GM19397 (cell line): ENCODE measurements around the gene SRP14.
"Not testable (repeated sequence)": the region's sequence is repeated elsewhere in the genome, so short reads cannot be mapped to it uniquely, and the experiment has no call there.

Experiments
- ATAC-seq: cut with Tn5 transposase; IDR thresholded peaks from one replicate; pipeline ENCODE4 v1.9.1; 2021; ENCODE audit warnings: mild to moderate bottlenecking, moderate library complexity; ENCODE audit not compliant: unreplicated experiment

SRP14 gene

GRCh38 chr15:40051616-40052415 lies 12.8 kb upstream of the SRP14 start:
- ATAC-seq, result no peak

DNA sequence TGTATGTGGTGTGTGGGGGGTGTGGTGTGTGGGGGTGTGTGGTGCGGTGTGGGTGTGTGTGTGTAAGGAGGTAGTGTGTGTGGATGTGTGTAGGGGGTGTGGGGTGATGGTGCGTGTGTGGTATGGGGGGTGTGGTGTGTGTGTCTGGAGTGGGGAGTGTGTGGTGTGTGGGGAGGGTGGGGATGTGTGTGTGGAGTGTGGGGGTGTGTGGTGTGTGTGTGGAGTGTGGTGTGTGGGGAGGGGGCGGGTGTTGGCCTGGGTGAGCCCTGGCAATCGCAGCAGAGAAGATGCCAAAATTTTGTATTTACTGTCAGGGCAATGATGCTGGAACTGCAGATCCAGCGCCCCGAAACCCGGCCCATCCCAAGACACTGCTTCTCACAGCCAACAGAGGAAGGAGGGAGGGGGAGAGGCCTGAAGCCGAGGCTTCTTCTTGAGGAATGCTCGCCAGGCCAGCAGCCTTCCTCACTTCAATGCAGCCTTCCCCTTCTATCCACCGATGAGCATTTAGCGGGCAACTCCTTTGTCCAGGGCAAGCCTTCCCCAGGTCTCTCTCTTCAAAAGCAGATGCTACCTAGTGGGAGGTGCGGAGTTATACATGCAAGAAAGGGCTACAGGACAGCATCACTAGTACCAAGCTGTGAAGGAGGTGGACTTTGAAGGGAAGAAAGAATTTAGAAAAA lies 11.9 kb upstream of the SRP14 start:
- ATAC-seq, result no peak

DNA sequence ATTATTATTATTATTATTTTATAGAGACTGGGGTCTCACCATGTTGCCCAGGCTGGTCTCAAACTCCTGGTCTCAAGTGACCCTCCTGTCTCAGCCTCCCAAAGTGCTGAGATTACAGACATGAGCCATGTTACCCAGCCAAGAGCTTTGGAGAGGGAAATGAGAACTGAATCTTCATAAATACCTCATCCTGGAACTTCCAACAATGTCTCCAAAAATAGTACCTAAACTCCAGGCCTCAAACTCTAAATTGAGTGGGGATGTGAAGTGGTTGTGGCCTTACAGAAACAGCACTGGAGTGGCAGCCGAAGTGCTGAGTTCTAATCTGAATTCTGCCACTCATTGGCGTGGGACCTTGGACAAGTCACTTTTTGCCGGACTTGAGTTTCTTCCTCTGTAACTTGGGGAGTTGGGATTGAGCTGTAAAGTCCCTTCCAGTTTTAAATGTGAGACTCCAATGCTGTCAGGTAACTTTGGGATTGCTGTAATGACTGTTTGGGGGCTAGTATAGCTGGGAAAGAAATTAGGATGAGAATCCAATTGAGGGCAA lies 10.0 kb upstream of the SRP14 start:
- no peak for ATAC-seq

DNA sequence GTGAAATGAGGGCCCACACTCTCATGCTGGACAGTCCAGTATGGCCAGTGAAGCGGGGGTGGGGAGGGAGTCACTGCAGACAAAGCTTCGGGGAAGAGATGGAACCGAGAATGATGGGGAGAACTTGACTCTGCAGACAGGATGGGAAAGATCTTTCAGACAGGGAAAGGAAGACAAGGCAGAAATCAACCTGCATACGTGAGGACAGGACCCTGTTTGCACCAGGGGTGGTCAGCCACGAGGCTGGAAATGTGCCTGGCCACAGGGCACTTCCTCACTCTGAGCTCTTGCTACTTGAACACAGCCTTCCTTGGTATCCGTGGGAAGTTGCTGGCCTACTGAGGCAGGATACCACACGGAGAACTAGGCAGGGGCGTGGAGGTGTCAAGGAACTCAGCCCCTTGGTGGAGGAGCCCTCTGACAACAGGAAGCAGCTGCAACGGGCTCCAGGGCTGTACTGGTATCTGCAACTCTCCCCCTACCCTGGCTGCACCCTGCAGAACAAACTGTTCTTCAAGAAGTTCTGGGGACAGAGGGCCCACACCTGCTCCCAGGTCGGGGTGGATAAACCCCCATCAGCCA lies 9.3 kb upstream of the SRP14 start:
- no peak for ATAC-seq

GRCh38 chr15:40047415-40048210 lies 8.6 kb upstream of the SRP14 start:
- peak; percentile 41 for ATAC-seq

DNA sequence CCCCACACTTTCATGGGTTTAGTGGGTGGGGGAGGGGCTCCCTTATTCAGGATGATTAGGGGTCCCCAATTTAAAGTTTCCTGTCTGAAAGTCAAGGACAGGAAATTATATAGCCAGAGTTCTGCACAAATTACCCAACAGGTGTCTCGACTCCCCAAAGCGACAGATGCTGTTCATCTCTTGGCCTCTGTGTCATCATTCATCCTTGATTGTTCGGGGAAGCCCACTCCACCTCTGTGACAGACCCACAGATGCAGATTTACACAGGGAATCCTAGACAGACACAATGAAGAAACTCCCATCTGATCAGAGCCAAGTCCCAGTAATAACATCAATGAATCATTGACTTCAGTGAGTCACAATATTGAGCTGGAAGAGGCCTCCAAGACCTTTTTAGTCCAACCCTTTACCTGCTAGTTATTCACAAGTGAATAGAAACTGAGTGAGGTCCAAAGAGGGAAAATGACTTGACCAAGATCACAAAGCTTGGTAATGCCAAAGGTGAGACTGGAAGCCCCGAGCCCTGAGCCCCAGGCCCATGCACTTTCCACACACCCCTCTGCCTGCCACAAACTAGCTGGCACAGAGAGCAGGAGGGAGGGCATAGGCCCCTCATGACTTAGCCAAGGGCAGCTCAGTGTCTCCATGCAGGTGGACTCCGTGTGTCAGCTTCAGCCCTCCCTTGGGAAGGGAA lies 7.9 kb upstream of the SRP14 start:
- no peak for ATAC-seq

GRCh38 chr15:40045572-40046217 lies 6.7 kb upstream of the SRP14 start:
- no peak for ATAC-seq

- peak; percentile 86 for ATAC-seq
These were observed 6.0 kb upstream of the SRP14 start for GRCh38 chr15:40044717-40045571.

DNA sequence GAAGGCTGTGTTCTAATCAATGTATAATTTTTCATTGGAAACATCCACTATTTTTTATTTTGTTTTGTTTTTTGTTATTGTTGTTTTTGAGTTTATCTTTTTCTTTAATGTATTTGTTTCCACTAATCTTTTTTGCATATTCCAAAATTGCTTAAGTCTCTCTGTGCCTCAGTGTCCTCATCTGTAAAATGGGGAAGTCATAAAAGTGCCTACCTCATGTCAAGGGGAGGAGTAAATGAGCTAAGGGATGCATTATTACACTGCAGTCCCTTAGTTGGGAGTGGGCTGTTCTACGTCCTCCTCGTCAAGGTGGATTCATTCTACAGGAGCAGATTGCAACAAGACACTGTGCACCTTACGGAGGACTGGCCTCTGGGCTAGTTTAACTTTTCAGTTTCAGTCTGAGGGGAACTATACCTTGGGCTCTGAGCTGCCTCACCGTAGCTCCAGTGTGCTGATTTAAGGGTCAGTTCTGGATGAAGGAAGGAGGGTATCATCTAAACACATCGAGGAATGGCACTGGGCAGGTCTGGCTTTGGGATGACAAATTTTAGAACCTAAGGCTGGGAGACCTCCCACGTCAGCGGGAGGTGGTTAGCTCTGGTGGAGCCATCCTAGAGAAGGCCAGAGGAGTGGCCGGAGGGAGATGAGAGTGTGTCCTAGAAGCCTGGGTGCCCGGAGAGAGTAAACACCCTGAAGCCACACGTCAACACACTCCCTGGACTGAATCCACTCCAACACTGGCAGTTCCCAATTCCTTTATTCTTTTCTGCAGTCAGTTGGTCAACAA lies 5.1 kb upstream of the SRP14 start:
- no peak for ATAC-seq

DNA sequence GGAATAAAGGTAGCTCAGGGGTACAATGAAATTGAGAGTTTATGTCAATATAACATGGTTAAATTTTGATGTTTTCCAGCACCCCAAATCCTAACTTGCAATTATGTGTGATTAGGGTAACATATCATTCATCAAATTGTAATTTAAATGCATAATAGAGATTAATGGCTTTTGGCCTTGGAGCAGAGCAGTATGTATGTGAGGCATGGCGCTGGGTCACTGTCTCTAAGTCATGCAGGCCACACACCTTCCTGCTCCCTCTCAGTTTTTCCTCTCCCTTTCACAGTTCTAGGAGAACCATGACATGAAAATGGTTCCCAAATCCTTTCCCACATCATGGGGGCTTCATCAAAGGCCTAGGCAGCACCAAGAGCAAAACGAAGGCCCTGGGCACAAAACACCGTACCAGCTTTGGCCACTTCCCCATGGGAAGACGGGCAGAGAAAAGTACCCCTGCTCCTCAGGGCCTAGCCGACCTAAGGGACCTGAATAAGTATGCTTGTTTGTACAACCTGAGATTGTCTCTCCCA lies 3.9 kb upstream of the SRP14 start:
- no peak for ATAC-seq

GRCh38 chr15:40040770-40041169 lies 1.8 kb upstream of the SRP14 start:
- ATAC-seq, result no peak

DNA sequence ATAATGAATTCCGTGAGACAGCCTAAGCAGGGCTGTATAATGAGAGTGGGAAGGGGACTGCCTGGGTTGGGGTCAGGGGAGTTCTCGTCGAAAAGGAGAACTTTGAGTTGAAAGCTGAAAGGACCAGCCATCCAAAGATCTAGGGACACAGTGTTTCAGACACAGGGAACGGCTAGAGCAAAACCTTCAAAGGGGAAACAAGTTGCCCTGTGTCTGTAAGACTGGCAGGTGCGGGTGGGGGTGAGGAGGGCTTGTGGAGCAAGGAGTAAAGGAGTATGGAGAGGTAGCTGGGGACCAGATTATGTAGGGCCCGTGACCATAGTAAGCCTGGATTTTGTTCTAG lies 1.3 kb upstream of the SRP14 start:
- no peak for ATAC-seq

GRCh38 chr15:40038275-40038637 lies 725 bp downstream of the SRP14 start:
- ATAC-seq, result no peak

DNA sequence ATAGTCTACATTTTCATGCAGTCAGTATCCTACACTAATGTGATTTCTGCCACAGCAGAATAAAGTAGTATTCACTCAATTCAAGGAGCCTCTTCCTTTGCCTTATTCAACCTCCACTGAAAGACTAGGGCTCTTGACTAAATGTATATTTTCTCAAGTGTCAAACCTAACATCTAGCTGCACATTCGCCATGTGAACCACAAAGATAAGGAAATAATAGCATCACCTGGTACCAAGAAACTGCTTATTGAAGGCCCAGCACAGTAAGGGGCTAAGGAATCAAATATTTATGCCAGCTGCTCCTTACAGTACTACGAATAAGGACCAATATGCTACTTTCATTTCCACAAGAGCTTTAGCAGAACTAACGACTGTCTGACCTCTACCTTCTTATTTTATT lies 1.3 kb downstream of the SRP14 start:
- ATAC-seq, result no peak

DNA sequence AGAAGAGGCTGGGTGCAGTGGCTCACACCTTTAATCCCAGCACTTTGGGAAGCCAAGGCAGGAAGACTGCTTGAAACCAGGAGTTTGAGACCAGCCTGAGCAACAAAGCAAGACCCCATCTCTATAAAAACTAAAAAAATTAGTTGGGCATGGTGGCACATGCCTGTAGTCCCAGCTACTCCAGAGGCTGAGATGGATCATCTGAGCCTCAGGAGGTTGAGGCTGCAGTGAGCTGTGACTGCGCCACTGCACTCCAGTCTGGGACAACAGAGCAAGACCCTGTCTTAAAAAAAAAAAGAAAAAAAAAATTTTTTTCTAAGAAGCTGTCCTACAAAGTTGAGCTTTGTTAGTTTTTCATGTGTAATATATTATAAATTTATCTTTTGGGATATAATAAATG lies 3.8 kb downstream of the SRP14 start:
- ATAC-seq, result not testable (repeated sequence)

- no peak for ATAC-seq
These were observed 4.6 kb downstream of the SRP14 start for GRCh38 chr15:40034186-40034946.

DNA sequence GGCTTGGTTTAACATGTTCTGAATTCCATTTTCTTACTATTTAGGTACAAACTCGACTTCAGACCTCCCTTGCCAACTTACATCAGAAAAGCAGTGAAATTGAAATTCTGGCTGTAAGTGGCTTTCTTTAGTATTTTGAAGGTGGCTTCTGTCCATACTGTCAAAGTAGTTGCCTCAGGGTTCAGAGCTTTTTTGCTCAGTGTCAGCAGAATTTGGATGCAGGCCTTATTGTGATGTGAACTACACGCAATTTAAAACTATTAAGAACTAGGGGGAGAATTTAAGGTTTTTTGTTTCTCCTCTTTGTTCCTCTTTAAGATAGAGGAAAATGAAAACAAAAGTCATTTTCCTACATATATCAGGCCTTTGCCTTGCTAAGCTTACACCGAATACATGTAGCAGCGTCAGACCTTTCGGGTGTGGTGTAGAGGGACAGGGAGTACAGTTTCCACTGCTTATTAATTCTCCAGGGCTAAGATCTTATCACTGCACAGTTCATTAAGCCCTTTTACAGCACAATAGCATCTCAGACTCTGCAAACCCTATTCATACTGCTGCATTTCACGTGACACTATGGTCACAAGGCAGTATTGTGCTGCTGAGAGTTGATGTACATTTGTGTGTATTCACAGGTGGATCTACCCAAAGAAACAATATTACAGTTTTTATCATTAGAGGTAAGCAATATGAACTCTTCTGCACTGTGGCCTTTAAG lies 6.7 kb downstream of the SRP14 start:
- ATAC-seq, result no peak
